GM19455 (cell line): Measurements from ENCODE around the gene RNU7-1.

Source experiments
- ATAC-seq: cut with Tn5 transposase; IDR thresholded peaks from one replicate; pipeline ENCODE4 v1.9.1; 2021; ENCODE audit not compliant: unreplicated experiment

Gene RNU7-1

GRCh38 chr12:6963016-6963731 is 19.6 kb downstream of the RNU7-1 start:
- ATAC-seq, result no peak

DNA sequence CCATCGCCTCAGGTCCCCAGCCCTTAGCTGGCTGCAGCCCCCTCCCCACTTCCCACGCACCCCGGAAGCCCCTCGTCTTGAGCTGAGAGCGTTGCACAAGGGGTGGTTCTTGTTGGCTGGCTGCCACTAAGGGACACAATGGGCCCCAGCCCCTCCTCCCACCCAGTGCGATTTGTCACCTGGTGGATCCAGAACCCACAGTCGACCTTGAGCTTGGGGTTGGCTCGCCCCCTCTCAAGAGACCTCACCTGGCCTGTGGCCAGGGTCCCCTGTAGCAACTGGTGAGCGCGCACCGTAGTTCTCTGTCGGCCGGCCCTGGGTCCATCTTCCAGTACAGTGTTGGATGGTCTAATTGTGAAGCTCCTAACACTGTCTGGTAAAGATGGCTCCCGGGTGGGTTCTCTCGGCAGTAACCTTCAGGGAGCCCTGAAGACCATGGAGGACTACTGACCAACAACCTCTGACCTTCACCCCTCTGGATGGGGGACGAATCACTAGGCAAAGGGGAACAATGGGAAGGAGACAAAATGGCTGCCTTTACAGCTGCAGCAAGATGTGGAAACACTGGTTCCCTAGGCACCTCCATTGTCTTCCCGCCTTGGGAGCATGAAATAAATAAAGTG is 20.3 kb downstream of the RNU7-1 start:
- no peak for ATAC-seq

GRCh38 chr12:6964605-6965025 is 21.0 kb downstream of the RNU7-1 start:
- no peak for ATAC-seq

DNA sequence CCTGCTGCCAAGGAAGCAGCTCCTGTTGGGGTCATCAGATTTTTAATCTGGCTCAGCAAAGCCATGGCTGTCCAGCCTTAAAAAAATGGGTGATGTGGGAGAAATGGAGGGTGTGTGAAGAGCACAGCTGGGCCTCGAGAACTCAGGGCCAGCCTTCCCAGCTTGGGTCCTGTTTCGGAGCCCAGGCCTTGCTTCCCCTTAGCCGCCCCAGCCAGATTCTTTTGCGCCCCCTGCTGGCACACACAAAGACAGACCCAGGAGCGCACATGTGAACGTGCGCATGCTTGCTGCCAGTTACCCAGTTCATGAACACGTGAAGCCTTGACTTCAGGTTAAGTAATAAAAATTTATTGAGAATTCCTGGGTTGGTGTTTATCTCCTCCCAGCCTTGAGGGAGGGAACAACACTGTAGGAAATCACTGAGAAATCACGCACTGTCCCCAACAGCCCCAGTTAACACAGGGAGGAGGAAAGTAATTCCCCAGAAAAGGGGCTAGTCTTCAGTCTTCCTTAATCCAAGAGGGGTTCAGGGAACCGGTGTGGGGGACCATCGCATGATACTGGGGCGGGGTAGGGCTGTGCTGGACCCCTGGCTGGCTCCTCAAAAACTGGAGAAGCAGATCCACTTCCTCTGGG is 21.5 kb downstream of the RNU7-1 start:
- ATAC-seq, result no peak

DNA sequence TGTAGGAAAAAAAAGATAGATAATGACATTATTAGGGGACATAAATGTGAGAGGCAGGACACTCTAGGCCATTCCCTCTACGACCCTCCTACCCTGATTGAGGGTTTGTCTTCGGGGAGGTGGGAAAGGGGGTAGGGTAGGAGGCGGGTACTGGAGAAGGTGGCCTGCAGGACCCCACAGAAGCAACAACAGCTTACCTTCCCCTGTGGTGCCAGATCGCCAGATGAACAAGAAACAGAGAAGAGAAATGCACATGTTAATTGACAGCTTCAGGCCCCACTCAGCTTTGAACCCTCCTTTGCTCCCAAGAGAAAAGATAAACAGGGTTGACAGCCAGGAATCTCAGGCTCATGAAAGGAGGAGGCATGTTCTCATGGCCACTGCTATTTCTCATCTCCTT is 22.1 kb downstream of the RNU7-1 start:
- no peak for ATAC-seq

- ATAC-seq, result no peak
Observed at GRCh38 chr12:6966351-6966750, 22.7 kb downstream of the RNU7-1 start.

DNA sequence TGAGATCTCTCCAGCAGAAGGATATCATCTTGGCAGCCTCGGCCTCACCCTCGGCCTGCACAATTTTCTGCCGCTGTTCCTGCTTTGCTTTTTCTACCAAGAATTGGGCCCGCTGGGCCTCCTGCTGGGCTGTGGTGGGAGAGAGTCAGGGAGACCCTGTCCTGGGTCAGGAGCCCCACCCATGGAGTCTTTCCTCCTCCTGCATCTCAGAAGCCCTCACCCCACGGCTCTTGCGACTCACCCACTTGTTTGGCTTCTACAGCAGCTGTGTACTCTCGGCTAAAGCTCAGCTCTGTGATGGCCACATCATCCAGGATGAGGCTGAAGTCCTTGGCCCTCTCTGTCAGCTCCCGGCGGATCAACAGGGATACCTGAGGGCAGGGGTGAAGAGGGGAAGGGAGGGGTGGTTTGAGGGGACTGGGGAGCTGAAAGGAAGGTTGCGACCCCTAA is 24.1 kb downstream of the RNU7-1 start:
- ATAC-seq, result no peak

DNA sequence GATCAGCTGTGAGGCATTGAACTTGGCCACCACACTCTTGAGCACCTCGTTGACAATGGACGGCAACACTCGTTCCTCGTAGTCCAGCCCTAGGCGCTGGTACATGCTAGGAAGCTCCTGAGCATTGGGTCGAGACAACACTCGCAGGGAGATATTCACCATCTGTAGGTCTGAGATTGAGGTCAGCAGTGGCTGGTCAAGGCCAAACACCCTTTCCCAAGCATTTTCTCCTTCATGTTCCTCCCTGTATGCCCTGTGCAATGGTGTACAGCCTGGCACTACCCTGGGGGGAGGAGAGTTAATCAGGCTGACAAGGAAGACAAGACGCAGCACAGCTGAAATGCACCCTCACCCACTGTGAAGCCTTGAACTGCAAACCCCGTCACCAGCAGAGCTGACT is 24.8 kb downstream of the RNU7-1 start:
- ATAC-seq, result no peak

- peak; percentile 2 for ATAC-seq
Observed at GRCh38 chr12:6970096-6970527, 26.5 kb downstream of the RNU7-1 start.

DNA sequence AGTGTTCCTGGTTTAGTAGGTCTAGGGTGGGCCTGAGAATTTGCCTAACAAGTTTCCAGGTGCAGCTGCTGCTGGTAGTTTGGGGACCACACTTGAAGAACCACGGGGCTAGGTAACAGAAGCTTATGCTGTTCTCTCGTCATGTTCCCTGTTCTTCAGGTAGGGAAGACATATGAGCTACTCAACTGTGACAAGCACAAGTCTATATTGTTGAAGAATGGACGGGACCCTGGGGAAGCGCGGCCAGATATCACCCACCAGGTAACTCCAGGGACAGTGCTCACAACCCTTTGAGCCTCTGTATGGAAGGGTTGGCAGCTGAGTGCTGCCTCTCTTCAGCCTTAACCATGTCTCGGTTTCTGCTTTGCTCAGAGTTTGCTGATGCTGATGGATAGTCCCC is 30.6 kb downstream of the RNU7-1 start:
- no peak for ATAC-seq

GRCh38 chr12:6975297-6976032 is 31.8 kb downstream of the RNU7-1 start:
- ATAC-seq, result no peak

DNA sequence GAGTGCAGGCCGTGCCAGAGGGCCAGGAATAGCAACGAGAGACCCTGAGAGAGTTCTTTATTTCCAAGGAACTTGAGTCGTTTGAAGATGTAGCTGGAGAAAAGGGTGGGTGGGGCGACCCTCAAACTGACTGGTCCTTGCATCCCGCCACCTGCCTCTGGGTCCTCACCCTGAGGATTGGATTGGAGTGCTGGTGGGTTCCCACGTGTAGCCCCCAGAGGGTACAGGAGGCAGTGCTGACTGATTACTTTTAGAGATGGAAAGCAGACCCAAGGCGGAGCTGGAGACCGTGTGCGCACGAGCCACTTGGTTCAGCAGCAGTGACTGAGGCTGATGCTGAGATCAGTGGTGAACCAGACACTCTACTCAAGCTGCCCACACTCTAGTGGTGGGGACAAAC is 34.0 kb downstream of the RNU7-1 start:
- no peak for ATAC-seq

- ATAC-seq, result no peak
Observed at GRCh38 chr12:6978188-6978587, 34.6 kb downstream of the RNU7-1 start.

DNA sequence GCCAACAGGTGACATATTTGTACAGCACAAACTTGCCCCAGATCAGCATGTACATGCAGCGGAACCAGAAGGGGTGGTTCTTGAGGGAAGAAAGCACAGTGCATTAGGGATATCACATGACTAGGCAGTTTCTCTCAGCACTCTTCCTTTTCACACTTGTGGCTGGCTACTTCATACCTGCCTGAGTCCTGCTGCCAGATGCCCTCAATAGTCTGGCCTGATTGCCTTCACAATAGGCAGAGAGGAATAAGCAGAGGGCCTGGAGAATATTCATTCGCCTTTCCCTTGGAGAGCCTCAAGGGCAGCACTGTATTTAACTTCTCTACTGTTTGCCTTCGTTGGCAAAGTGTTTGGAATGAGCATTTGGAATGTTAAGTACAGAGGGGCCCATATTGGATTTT is 35.0 kb downstream of the RNU7-1 start:
- no peak for ATAC-seq

DNA sequence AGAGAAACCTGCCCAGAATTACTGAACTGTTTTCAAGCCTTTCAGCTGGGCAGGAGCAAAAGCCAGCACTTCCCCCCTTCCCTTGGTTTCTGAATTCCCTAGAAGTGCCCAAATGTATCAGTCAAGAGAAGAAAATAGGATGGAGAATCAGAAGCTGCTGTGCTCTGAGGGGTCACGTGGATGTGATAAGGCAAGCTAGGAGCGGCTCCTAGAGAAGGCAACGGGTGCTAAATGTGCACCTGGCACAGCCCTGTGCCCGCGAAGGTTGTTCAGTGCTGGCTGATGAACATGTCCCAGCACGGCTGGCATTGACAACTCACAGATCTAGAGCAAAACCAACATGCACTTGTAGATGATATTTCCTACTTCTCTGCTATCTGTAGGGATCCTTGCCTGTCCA is 35.4 kb downstream of the RNU7-1 start:
- no peak for ATAC-seq

DNA sequence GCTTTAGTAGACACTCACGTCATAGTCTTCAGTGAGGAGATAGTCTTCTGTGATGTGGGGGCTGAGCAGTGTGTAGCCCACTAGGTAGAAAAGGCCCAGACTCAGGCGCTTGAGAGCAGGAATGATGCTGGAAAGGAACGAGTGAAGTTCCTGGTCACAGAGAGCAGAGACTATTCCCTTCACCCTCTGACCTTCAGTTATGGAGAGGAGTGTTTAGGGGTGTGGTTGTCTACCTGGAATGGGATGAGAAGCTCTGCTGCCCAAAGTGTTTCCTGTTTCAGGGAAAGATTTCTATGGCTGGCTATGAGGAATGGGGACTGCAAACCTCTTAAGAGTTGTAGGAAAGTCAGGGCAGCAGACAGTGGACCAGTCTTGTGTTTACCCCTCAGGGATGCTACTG is 35.8 kb downstream of the RNU7-1 start:
- ATAC-seq, result no peak

- ATAC-seq, result no peak
Observed at GRCh38 chr12:6980075-6980474, 36.5 kb downstream of the RNU7-1 start.

- no peak for ATAC-seq
Observed at GRCh38 chr12:6980740-6981139, 37.1 kb downstream of the RNU7-1 start.

DNA sequence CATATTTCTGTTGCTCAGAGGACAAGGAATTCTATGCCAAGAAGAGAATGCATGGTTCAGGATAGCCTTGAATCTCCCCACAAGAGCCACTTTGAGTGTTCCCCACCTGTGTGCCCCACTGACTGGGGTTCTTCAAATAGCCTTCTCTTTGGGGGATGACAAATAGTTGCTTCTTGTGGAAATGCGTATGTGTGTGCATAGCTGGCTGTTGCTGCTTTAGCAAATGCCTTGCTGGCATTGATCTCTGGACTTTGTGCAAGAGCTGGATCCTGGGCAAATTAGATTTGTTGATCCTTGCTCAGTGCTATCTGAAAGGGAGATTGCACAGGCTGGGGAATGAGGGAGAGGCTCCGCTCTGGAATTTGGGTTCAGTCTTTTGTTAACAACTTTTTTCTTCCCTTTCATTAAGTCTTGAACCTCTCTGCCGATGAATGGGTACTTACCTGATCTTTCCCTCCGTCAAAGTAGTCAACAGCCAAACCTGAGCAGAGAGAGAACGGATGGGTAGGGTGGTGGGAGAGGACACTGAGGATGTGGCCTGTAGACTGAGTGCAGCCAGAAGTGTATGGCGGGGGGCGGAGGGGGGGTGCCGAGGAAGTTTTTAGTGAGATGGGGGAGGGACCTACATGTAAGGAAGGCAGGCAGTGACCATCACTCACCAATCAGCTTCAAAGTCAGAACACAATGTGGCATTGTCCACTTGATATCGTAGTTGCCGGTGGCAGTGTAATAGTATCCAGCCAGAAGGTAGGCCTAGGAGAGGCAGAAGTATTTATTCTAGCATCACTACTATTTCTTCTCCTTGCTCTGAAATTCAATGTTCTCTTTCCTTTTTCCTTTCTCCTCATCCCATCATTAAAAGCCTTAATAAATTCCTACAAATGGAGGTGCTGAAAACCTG is 37.8 kb downstream of the RNU7-1 start:
- ATAC-seq, result no peak

DNA sequence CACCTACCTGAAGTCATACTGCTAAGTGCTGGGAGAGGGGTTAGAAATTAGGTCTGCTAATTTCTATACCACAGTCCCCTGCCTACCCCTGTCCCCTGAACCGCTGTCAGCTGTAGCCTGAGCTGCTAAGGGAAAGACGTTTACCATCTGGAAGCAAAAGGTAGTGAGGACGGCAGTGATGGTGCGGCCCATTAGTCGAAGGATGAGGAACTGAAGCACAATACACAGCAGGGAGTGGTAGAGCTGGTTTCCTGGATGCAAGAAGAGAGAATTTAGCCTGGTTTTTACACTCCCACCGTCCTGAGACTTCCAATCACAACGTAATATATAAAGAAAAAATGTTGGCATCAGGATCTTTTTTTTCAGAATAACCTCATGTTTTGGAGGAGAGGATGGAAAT is 38.9 kb downstream of the RNU7-1 start:
- ATAC-seq, result no peak
